ENCODE results near the gene GOLGB1. TPM values are rescaled to one million over a fixed set of nuclear protein-coding genes. Genes with fewer than 3 reads are reported as not detected.

Gene GOLGB1
- total and polyA plus RNA-seq, 7 donors, result 9.7 to 70.1 (median 44.8) TPM

DNA sequence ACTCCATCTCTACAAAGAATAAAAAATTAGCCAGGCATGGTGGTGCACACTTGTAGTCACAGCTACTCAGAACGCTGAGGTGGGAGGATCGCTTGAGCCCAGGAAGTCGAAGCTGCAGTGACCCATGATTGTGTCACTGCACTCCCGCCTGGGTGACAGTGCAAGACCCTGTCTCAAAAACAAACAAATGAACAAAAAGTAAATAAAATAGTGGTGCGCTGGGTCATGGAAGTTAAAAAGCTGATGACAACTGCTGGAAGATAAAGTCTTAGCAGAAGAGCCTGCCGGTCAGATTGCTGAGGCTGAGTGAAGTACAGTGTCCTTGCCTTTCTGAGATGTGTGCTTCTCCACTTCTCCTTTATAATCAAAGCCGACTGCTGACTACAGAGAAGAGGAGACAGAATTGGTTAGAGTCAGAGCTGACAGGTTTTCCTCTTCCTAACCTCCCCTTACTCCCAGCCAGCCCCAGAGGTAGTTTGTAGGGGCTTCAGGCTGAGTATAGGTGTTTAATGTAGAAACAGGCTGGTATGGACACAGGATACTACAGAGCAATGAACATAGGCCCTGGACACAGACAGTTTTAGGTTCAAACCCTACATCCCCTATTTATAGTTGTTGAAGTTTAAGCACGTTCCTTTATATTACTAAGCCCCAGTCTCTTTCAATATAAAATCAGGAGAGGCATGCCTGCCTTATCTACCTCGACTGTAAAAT, 106.8 kb downstream of the GOLGB1 start:
- no peak for DNase-seq
- H3K36me3 ChIP-seq, result no peaks in the 10 kb centered on the region
- 82 to 86% methylated on average over 9 of the region's 9 CpGs for WGBS, 2 donors
- no peak overlapping the region for H3K27ac ChIP-seq
- H3K4me3 ChIP-seq, result no peak overlapping the region
- no peaks in the 10 kb centered on the region for H3K4me1 ChIP-seq
- TF ChIP-seq EP300 (IDR thresholded peaks at IDR 0.05) (no peak), POLR2AphosphoS5 (IDR thresholded peaks at IDR 0.05) (no peak), POLR2A (IDR thresholded peaks at IDR 0.05) (no peak)
- TF ChIP-seq, protein P1, sequence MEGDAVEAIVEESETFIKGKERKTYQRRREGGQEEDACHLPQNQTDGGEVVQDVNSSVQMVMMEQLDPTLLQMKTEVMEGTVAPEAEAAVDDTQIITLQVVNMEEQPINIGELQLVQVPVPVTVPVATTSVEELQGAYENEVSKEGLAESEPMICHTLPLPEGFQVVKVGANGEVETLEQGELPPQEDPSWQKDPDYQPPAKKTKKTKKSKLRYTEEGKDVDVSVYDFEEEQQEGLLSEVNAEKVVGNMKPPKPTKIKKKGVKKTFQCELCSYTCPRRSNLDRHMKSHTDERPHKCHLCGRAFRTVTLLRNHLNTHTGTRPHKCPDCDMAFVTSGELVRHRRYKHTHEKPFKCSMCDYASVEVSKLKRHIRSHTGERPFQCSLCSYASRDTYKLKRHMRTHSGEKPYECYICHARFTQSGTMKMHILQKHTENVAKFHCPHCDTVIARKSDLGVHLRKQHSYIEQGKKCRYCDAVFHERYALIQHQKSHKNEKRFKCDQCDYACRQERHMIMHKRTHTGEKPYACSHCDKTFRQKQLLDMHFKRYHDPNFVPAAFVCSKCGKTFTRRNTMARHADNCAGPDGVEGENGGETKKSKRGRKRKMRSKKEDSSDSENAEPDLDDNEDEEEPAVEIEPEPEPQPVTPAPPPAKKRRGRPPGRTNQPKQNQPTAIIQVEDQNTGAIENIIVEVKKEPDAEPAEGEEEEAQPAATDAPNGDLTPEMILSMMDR (IDR thresholded peaks at IDR 0.05), result no peak
- H3K9me3 ChIP-seq, result no peaks in the 10 kb centered on the region
- intact Hi-C loops (cut with DNase I), result no loop called here
- no peaks in the 10 kb centered on the region for H3K27me3 ChIP-seq

DNA sequence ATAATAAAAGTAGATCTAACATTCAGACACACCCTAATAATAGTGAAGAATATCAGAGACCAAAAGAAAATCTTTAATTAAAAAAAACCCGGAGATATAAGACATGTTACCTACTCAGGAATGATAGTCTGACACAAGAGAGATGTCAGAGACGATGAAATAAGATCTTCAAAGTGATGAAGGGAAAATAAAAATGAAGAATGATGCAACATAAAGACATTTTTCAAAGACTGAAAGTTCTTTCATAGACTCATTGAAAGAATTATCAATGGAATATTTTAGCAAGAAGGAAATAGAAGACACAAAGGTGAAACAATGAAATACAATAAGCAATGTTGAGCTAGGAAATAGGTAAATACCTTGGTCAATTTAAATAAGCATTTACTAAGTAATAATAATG, 108.4 kb downstream of the GOLGB1 start:
- no peak for DNase-seq
- H3K4me3 ChIP-seq, result no peak overlapping the region
- intact Hi-C loops (cut with DNase I), result no loop called here
- 95 to 96% methylated on average over 2 of the region's 2 CpGs for WGBS, 2 donors
- no peaks in the 10 kb centered on the region for H3K27me3 ChIP-seq
- no peaks in the 10 kb centered on the region for H3K4me1 ChIP-seq
- H3K27ac ChIP-seq, result no peak overlapping the region
- no peaks in the 10 kb centered on the region for H3K36me3 ChIP-seq
- H3K9me3 ChIP-seq, result no peaks in the 10 kb centered on the region
- TF ChIP-seq POLR2AphosphoS5 (IDR thresholded peaks at IDR 0.05) (no peak), POLR2A (IDR thresholded peaks at IDR 0.05) (no peak), EP300 (IDR thresholded peaks at IDR 0.05) (no peak)
- TF ChIP-seq, protein P1 (IDR thresholded peaks at IDR 0.05), result no peak

DNA sequence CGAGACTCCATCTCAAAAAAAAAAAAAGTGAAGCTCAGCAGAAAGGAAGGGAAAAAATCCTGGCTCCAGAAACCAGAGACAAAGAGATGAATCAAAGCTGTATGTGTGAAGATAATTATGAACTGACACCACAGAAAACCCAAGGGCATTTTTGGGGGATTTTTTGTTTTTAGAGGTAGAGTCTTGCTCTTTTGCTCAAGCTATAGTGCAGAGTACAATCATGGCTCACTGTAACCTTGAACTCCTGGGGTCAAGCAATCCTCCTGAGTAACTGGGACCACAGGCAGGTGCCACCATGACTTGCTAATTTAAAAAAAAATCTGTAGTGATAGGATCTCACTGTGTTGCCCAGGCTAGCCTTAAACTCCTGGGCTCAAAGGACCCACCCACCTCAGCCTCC, 111.6 kb downstream of the GOLGB1 start:
- H3K4me1 ChIP-seq, result no peaks in the 10 kb centered on the region
- H3K27me3 ChIP-seq, result no peaks in the 10 kb centered on the region
- H3K36me3 ChIP-seq, result no peaks in the 10 kb centered on the region
- no peak for DNase-seq
- no peak overlapping the region for H3K27ac ChIP-seq
- TF ChIP-seq, protein P1 (IDR thresholded peaks at IDR 0.05), result no peak
- TF ChIP-seq EP300 (IDR thresholded peaks at IDR 0.05) (no peak), POLR2A (IDR thresholded peaks at IDR 0.05) (no peak), POLR2AphosphoS5 (IDR thresholded peaks at IDR 0.05) (no peak)
- H3K9me3 ChIP-seq, result no peaks in the 10 kb centered on the region
- 94 to 98% methylated on average over 1 of the region's 1 CpG for WGBS, 2 donors
- H3K4me3 ChIP-seq, result no peak overlapping the region
- intact Hi-C loops (cut with DNase I), result no loop called here

DNA sequence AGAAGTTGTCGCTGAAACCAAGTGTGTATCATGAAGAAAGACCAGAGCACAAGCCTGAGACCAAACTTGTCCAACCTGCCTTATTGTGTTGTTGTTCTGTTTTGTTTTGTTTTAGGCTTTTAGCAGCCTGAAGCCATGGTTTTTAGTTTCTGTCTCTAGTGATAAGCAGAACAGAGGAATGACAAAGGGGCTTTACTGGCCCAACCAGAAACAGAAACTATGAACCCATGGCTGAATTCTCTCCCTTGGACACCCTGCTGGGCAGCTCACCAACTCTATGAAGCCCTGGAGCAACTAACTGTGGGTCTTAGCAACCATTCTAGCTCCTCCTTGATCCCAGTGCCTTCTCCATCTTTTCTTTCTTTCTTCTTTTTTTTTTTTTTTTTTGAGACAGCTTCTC, 119.2 kb downstream of the GOLGB1 start:
- 94 to 96% methylated on average over 1 of the region's 1 CpG for WGBS, 2 donors
- no peaks in the 10 kb centered on the region for H3K9me3 ChIP-seq
- no peaks in the 10 kb centered on the region for H3K36me3 ChIP-seq
- H3K4me1 ChIP-seq, result no peaks in the 10 kb centered on the region
- TF ChIP-seq, protein P1 (IDR thresholded peaks at IDR 0.05), result no peak
- TF ChIP-seq POLR2AphosphoS5 (IDR thresholded peaks at IDR 0.05) (no peak), EP300 (IDR thresholded peaks at IDR 0.05) (no peak), POLR2A (IDR thresholded peaks at IDR 0.05) (no peak)
- H3K27me3 ChIP-seq, result no peaks in the 10 kb centered on the region
- H3K4me3 ChIP-seq, result no peak overlapping the region
- H3K27ac ChIP-seq, result no peak overlapping the region
- intact Hi-C loops (cut with DNase I), result no loop called here
- DNase-seq, result no peak

DNA sequence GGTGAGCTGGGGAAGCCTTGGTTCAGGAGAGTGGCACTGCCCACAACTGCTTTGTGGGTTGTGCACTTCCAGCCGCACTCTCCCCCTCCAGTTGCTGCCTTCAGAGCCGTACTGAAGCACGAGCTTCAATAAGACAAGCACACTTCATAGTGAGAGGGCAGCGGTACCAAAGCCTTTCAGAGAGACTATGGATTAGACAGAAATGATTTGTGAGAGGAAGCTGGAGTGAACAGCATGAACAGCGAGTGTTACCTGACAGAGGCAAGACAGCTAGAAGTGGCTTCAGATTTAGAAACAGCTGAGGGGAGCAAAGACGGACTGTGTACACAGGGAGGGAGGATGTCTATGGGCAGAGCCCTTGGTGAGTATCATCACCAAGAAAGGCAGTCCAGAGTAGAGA, 119.9 kb downstream of the GOLGB1 start:
- Histone ChIP-seq H3K4me3 (no peak overlapping the region), H3K36me3 (no peaks in the 10 kb centered on the region), H3K27ac (no peak overlapping the region), H3K4me1 (no peaks in the 10 kb centered on the region), H3K9me3 (no peaks in the 10 kb centered on the region), H3K27me3 (no peaks in the 10 kb centered on the region)
- 92 to 93% methylated on average over 6 of the region's 6 CpGs for WGBS, 2 donors
- no peak for DNase-seq
- intact Hi-C loops (cut with DNase I), result no loop called here
- TF ChIP-seq POLR2A (IDR thresholded peaks at IDR 0.05) (no peak), EP300 (IDR thresholded peaks at IDR 0.05) (no peak), POLR2AphosphoS5 (IDR thresholded peaks at IDR 0.05) (no peak)
- TF ChIP-seq, protein P1 (IDR thresholded peaks at IDR 0.05), result no peak
